HG02938 (cell line): Measurements from ENCODE around the gene ZFYVE27.

Experiments
- ATAC-seq: cut with Tn5 transposase; IDR thresholded peaks from one replicate; pipeline ENCODE4 v1.9.1; 2021; ENCODE audit warnings: mild to moderate bottlenecking, moderate library complexity; ENCODE audit not compliant: unreplicated experiment

Gene ZFYVE27

GRCh38 chr10:97743169-97743943 is 6.4 kb downstream of the ZFYVE27 start:
- ATAC-seq = no peak

- ATAC-seq = no peak
Observed at GRCh38 chr10:97744405-97745035, 7.6 kb downstream of the ZFYVE27 start.

DNA sequence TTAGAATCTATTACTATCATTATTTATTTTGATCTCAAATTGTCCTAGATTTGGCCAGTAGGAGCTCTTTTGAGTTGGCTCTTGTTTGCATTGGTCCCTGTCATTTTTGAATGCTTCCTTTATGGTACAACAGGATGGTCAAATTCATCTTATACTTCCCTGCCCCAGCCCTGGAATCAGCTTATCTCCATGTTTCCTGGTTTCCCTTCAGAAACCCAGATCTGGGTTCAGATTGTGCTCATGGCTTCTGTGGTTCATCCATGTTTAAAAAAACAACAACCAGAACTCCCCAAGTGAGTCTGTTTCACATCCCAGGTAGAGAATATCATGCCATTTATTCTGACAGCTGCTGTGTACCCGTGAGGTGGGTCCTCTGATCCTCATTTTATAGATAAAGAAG is 10.6 kb downstream of the ZFYVE27 start:
- no peak for ATAC-seq

- no peak for ATAC-seq
Observed at GRCh38 chr10:97748116-97748515, 11.2 kb downstream of the ZFYVE27 start.

DNA sequence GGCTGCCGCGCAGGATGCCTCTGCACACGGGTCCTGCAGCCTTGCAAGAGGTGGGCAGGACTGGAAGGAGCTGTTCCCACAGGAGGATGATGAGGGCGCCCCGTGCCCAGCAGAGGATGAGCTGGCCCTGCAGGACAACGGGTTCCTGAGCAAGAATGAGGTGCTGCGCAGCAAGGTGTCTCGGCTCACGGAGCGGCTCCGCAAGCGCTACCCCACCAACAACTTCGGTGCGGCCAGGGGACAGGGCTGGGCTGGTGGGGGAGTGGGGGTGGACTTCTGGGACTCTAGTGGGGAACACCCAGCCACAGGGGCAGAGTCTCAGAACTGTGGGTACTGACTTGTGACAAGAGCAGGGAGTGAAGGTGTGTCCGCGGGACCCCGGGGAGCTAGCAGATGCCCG is 16.0 kb downstream of the ZFYVE27 start:
- no peak for ATAC-seq

DNA sequence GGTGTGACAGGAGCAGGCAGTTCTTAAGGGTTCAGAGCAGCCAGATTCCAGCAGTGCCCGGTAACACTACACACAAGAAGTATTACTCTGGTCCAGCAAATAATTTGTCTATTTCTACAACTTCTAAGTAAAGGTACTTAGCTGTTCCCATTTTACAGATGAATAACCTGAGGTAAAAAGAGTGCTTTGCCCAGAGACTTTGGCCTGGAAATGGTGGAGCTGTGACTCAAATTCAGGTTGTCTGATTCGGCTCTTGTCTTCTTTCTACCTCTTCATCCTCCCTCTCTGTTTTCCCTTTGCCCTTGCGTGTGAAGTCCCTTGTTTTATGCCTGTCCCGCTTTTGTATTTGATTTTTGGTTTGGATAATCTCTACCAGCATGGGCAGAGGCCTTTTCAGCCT is 17.8 kb downstream of the ZFYVE27 start:
- ATAC-seq = no peak

GRCh38 chr10:97755718-97756117 is 18.8 kb downstream of the ZFYVE27 start:
- ATAC-seq = no peak

DNA sequence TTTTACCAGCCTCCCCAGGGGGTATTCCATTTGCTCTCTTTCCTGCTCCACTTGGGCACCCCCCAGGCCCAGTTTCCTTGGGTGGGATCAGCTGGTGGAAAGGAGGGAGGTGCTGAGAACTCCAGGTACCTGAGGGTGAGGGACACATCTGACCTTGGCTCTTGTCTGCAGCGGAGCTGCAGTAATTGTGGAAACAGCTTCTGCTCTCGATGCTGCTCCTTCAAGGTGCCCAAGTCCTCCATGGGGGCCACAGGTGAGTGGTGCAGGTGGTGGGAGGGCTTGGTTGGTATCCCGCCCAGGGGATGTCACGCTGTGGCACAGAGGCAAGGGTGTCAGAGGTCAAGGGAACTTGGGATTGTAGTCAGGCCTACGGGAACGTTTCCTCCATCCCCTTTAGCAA is 20.5 kb downstream of the ZFYVE27 start:
- ATAC-seq = no peak

- ATAC-seq = no peak
Observed at GRCh38 chr10:97759158-97759887, 22.4 kb downstream of the ZFYVE27 start.

DNA sequence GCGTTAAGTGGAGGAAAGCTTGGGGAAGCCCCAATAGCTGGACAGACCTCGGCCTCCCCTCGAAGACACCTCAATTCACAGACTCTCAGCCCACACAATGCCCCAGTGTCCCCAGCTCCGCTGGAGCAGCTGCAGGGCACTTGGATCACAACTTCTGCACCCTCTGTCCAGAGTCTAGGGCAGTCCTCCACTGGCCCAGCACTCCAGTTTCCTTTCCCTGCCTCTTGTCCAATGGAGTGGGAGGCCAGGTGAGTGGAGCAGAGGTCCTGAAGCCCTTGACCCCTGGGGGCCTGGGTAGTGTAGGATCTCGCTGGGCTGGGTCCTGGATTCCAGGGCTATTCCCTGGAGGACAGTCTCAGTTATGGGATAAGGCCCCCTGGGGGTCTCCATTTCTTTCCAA is 23.0 kb downstream of the ZFYVE27 start:
- ATAC-seq = no peak

GRCh38 chr10:97760461-97761257 is 23.7 kb downstream of the ZFYVE27 start:
- no peak for ATAC-seq

DNA sequence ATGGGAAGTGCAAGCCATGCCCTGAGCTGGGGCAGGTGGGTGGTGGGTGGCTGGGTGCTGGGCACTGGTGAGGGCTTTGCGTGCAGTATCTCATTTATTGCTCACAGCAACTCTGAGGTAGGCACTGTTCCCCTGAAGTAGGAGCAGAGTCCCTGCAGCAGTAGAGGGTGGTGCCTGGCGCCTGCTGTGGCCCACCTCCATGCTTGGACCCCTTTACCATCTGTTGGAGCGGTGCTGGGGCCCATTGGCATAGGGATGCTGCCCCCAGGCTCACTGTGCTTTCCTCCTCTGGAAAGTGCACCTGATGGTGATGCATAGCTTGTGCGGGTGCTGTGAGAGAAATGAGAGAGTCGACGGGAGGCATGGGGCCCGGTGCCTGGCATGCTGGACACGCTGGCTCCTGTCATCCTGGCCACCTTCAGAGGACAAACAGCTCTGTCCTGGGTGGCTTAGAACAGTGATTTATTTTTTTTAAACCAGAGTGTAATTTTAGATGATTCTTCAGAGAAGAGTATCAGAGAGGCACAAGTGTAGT is 24.5 kb downstream of the ZFYVE27 start:
- no peak for ATAC-seq

GRCh38 chr10:97762056-97762455 is 25.1 kb downstream of the ZFYVE27 start:
- no peak for ATAC-seq

DNA sequence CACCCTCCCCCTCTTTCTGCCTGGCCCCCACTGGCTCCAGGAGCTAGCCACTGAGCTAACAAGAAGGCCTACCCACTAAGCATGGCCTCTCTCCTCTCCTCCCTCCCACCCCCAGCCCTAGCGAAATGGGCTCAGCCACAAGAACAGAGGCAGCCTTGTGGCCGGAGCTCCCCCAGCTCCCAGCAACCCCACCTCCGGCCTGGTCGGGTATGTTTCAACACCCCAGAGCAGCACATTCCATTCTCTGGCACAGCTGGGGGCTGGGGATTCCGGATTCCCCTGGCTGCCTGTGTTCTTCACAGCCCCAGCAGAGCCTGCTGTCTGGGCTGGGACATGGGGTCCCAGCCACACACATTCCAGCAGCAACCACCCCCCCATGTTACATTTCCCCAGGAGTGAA is 25.9 kb downstream of the ZFYVE27 start:
- no peak for ATAC-seq

DNA sequence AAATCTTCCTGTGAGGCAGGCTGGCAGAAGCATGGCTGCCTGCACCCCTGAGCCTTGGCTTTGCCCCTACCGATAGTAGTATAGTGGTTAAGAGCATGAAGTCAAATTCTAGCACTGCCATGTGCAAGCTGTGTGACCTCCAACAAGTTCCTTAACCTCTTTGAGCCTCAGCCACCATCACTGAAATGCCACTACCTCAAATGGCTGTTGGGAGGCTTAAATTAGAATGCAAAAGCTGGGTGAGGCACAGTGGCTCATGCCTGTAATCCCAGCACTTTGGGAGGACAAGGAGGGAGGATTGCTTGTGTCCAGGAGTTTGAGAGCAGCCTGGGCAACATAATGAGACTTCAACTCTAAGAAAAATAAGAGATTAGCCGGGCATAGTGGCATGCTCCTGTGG is 26.5 kb downstream of the ZFYVE27 start:
- ATAC-seq = no peak

- no peak for ATAC-seq
Observed at GRCh38 chr10:97763947-97764346, 27.0 kb downstream of the ZFYVE27 start.

- ATAC-seq = peak; percentile 43
Observed at GRCh38 chr10:97764519-97764931, 27.6 kb downstream of the ZFYVE27 start.

DNA sequence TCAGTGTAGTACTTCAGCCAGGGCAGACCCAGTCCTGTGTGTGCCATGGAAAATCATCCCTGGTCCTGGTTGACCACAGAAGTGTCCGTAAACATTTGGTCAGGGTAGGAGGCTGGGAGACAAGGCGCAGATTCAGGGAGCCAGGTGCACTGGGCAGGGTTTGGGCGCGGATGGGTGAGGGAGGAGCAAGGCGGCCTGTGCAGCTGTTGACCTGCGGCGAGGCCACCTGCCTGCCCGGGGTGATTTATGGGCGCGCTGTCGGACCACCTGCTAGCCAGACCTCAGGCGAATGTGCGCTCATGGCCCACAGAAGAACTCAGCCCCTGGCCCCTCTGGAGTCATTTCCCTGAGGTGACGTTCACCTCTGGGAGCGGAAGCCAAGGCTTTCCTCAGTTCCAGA is 28.3 kb downstream of the ZFYVE27 start:
- no peak for ATAC-seq

DNA sequence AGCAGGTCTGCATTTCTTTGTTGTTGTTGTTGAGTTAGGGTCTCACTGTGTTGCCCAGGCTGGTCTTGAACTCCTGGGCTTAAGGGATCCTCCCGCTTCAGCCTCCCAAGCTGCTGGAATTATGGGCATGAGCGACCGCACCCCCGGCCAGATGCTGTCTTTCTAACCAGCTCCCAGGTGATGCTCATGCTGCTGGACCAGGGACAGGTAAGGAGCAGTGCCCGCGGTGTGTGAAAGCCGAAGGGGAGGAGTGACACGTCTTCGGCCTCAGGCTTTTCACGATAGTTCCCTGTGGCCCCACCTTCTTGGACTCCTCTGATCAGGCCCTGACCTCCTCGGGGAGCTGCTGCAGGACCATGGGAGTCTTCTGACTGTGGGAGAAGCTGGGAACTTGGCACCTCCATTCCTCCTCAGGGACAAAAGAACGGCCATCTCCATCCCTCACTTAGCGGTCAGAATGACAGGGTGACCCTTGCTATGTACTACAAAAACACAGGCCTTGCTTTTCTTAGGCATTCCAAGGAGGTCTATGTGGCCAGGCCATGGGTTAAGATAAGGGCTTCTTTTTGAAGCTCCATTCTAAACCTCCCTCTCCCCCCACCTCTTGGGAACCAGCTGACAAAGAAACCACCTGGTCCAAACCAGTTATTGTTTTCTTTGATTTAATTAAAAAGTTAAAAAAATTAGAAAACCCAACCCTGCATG is 29.3 kb downstream of the ZFYVE27 start:
- ATAC-seq = no peak
